GM19023 (cell line): ENCODE results near the gene TWF2.
"Not testable (repeated sequence)": the region's sequence is repeated elsewhere in the genome, so short reads cannot be mapped to it uniquely, and the experiment has no call there.

Source experiments
- ATAC-seq: cut with Tn5 transposase; IDR thresholded peaks from one replicate; pipeline ENCODE4 v1.9.1; 2021; ENCODE audit warnings: mild to moderate bottlenecking, moderate library complexity; ENCODE audit not compliant: unreplicated experiment

The TWF2 gene

DNA sequence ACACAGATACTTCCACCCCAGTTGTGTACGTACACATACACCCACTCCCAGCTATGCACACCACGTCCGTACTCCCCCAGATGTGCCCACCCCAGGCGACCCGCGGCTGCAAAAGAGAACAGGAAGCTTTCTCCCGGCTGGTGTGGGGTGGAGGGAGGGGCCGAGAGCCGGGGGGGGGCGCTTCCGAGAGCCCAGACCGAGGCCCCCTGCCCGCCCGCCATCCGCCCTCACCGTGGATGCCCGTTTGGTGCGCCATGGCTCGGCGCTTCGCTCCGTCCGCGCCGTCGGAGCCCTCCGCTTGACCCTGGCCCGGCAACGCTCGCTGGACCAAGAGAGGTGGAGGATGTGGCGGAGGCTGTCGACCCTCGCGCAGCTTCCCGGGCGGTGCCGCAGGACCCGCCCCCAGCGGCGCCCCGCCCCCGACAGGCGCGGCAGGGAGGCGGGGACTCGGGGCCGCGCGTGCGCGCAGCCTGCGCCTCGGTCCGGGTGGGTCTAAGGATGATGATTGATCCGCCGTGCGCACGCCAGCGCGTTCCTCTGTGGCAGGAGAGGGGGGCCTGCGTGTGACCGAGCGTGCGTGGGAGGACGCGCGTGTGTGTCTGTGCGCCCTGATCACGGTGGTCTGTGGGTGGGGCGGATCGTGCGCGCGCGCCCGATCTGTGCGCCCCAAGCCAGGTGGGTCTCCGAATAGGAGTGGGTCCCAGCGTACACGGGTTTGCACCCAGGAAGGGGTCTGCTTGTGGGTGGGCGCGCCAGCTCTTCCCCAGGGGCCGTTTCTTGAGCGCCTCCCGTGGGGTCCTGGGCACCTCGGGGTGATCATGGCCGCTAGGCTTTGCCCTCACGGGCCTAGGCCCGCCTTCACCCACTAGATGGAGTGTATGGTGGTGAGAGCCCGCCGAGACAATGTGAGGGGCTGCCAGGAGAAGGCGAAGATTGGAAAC, at the start of gene TWF2:
TSS of gene TWF2 (minus strand) at position 398 of the 941 bp plus-strand sequence. CDS start at position 256, 142 bp downstream.
- peak; percentile 81 for ATAC-seq

DNA sequence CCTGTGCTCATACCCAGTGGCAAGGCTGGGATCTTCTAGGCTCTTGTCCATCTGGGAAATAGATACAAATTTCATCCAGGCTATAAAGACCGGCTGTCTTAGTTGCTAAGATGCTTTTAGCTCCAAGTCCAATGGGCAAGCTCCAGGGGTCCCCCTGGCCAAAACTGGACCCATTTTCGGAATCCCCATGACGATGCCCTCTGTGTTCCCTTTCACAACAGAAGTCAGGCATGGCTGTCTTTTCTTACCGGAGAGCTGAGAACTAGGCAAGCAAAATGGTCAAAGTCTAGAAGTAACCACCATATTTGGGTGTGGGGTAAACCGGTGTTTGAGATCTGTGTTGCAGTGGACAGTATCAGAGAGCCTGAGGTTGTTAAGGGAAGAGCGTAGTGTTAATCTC, 49.7 kb upstream of the TWF2 start:
- ATAC-seq, result no peak

DNA sequence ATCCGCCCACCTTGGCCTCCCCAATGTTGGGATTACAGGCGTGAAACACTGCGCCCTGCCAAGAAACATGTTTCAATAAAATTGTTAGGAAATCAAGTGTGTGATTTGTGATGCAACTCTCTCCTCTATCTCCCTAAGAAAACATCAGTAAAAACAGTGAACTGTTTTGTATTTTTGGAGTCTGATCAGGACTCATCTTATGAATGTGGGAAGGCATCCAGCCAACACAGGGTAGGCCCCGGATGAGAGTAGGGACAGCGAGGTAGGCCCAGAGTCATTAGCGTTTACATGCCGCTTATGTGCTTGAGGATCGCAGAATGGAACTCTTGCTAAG, 47.8 kb upstream of the TWF2 start:
- ATAC-seq, result no peak

DNA sequence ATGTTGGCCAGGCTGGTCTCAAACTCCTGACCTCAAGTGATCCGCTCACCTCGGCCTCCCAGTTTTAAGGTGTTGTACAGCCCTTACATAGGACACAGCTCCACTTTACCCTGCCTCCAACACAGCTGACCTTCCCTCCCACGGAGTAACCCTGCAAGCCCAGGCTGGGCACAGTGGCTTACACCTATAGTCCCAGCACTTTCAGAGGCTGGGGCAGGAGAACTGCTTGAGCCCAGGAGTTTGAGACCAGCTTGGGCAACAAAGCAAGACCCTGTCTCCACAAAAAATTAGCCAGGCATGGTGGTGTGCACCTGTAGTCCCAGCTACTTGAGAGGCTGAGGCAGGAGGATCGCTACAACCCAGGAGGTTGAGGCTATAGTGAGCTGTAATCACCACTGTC, 45.1 kb upstream of the TWF2 start:
- not testable (repeated sequence) for ATAC-seq

DNA sequence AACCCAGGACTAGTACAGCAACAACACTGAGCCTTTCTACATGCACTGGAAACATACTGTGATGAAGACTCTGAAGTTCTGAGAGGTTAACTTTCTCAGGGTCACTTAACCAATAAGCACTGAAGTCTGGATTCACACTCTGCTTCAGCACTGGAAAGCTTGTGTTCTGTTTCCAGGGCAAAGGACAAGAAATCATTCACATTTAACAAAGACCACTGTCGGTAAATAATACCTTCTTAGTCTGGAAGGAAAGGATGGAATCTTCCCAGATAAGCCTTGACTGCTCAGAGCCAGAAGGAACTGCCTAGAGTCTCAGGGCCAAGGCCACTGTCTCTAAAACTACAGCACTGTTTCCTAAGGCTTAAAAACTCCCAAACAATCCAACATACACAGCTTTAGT, 44.3 kb upstream of the TWF2 start:
- no peak for ATAC-seq

DNA sequence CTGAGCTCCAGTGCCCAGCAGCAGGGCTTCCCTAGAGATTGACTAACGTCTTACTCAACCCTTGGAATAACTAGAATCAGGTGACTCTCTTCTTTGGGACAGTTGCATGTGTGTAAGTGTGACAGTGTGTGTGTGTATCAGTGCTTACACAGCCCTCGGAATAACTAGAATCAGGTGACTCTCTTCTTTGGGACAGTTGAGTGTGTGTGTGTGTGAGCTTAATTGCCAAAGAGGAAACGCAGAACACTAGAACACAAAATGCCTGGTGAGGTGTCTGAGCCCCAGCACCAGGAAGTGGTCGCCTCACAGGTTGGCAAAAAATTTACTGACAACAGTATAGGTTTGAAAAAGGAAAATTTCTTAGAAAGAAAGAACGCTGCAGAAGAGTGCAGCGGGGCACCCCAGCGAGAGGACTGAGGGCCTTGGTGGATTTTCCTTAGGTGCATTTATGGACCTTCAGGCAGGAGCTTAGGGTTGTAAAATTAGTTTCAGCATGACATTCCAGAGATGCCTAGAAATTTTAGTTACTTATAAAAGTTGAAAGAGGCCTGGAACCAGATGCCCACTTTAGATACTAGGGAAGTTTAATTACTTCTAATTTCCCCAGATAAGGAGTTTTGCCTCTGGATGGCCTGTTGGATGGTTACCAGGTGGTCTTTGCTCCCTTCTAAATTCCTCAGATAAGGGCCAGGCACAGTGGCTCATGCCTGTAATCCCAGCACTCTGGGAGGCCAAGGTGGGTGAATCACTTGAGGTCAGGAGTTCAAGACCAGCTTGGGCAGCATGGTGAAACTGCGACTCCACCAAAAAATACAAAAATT, 43.2 kb upstream of the TWF2 start:
- no peak for ATAC-seq

DNA sequence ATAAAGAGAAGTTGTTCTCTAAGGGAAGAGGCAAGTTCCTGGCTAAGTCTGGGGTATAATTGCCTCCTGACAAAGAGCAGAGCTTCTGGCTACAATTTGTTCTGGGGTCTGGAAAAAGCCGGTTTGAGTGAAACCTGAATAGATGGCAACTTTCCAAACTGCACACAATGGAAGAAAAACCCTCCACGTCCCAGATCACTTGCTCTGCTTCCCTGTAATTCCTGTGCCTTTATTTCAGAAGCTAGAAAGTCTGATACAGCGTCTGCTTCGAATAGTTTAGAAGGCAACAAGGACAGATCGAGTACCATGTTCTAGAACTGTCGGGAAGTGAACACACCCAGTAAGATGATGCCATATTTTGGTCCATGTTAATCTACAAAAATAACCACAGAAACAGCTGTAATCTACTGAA, 41.1 kb upstream of the TWF2 start:
- ATAC-seq, result no peak

DNA sequence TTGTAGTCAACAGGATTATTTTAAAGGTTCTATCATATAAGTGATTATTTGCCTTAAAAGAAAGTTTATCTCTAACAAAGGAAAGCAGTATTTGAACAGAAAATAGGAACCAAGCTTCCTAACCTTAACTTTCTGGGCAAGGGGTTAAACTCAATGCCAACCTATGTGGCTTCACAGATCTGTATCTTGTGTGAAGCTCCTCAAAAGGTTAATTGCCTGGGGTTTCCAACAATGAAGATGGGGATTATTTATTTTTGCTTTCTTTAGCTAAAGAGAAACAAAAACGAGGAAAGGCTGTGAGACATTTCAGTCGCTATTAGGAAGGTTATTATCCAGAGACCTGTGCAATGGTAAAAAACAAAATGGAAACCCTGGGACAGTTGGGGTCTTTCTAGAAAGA, 40.6 kb upstream of the TWF2 start:
- no peak for ATAC-seq

DNA sequence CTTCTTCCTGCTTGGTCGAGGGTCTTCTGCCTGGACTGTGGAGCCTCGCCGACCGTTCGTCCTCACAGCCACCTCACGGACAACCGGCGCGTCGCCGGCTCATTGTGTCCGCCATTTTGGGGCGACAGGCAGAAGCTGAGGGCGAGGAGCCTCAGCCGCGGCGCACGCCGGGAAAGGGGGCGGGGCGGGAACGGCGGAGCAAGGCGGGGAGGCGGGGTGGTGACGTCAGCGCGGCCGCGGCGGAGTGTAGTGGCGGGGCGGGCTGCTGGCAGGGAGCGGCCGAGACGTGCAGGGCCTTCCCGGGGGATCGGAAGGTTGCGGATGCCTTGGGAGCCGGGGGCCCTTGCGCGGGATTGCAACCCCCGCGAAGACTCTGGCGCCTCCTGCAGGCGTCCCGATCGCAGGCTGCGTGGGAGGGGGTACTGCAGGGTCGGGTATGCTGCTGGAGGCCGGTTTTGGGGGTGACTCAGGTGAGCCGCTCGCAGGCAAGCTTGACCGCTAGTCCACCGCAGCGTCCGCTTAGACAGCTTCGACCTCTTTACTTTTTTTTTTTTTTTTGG, 39.6 kb upstream of the TWF2 start, which contains the start of gene WDR82:
TSS of gene WDR82 (minus strand) at position 140 of the 560 bp plus-strand sequence. CDS start 288 bp downstream, outside the sequence.
- peak; percentile 88 for ATAC-seq

DNA sequence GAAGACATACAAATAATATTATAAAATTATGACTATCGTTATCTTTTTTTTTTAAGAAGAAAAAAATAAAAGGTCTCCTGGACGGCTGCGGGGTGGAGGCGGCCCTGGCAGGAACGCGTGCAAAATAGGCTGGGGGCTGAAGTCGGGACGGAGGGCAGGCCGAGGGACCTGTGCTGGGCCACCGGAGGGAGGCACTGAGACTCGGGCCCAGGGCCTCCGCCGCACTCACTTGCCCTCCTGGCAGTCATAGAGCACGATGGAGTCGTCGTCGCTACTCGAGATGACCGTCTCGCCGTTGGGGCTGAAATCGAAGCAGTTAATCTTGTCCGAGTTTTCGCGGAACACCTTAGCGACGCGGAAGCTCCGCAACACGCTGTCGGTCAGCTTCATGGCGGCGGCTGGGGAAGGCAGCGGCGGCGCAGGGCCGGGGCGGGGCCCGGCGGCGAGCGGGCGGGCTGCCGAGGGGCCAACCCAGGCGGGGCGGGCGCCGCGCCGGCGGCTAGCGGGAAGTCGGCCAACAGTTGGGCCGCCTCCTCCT, 39.1 kb upstream of the TWF2 start:
- peak; percentile 72 for ATAC-seq

DNA sequence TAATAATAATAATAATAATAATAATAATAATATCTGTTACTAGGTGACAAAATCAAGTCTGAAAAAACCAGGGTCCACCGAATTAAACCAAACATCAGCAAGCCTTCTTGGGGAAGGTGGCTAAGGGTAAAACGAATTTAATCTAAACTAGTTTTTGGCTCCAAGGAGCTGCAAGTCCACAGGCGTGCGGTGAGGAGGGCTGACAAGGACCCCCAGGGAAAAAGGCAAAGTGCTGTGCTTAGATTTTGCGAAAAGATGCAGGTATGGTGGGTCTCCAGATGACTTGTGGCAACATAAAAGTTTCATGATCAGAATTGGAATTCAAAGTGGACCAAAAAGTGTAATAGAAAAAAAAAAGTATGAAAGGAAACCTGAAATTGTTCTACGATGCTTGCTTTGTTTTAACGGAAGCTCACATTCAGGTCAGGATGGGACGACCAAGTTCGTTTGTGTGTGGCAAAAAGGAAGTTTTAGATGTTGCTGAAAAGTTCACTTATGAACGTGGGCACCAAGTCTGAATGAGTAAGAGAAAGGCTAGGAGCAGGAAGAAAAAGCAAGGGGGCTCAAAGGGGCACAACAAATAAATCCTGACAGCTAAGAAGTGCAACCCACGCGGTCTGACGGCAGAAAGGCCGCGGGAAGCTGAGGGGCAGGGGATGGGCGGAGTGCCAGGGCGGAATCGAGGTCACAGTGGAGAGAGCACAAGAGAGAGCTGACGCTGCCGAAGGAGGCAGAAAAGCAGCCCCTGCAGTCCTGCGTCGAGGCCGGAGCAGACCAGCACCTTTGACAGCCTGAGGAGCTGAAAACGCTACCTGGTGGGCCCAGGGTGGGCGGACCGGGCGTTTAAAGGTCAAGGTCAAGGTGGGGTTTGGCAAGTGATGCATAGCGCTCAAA, 38.4 kb upstream of the TWF2 start:
- ATAC-seq, result no peak

DNA sequence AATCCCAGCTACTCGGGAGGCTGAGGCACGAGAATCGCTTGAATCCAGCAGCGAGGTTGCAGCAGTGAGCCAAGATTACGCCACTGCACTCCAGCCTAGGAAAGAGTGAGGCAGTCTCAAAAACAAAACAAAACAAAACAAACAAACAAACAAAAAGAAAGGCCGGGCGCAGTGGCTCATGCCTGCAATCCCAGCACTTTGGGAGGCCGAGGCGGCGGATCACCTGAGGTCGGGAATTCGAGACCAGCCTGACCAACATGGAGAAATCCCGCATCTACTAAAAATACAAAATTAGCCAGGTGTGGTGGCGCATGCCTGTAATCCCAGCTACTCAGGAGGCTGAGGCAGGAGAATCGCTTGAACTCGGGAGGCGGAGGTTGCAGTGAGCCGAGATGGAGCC, 35.8 kb upstream of the TWF2 start:
- not testable (repeated sequence) for ATAC-seq

DNA sequence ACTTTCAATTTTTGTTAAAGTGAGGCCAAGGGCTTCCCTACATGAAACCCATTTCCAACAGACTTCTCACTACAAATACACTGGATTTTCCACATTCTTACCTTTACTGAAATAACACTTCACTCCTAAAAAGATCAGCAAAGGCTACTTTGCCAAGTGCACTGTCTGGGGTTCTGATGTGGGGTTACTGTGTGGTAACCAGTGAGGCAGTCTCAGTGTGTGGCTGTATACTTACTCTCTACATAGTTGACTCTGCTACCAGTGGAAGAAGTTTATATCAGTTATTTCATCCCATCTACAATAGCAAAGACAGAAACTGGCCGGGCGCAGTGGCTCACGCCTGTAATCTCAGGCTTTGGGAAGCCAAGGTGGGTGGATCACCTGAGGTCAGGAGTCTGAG, 33.9 kb upstream of the TWF2 start:
- ATAC-seq, result no peak

DNA sequence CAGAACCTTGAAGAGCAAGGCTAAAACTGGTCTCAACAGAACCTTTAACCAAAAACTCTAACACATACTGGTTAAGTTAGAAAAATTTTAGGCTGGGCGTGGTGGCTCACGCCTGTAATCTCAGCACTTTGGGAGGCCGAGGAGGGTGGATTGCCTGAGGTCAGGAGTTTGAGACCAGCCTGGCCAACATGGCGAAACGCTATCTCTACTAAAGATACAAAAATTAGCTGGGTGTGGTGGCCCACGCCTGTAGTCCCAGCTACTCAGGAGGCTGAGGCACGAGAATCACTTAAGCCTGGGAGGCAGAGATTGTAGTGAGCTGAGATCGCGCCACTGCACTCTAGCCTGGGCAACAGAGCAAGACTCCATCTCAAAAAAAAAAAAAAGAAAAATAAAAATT, 33.2 kb upstream of the TWF2 start:
- not testable (repeated sequence) for ATAC-seq

DNA sequence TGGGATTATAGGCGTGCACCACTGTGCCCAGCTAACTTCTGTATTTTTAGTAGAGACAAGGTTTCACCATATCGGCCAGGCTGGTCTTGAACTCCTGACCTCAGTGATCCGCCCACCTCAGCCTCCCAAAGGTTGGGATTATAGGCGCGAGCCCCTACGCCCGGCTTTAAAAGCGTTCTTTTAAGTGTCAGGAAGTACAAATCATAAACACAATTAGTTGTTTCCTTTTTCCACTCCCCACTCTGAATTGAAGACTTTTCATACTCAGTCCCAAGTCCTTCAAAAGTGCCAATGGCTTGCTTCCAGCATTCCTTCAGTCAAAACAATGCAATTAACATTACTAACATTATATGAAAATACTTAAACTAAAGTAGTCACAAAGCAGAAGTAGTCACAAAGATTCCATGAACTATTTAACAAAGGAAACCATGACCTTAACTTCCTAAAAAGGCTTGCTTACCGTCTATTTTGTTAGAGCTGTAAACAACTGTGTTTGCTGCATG, 31.3 kb upstream of the TWF2 start:
- no peak for ATAC-seq

DNA sequence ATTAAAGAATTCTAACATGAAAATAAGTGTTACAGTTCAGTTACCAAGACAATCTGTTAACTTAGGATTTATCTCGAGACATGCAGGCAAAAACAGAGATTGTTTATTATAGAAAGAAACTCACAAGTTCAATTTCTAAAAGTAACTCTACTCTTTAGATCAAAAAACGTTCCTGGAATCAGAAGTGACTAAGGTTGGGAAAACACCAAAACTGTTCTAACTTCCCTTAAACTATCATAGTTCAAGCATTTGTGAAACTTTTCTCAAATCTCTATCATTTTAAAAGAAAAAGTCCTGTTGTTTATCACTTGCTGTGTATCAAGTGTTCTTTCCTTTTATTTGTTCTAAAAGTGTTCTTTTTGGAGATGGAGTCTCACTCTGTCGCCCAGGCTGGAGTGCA, 30.8 kb upstream of the TWF2 start:
- no peak for ATAC-seq

DNA sequence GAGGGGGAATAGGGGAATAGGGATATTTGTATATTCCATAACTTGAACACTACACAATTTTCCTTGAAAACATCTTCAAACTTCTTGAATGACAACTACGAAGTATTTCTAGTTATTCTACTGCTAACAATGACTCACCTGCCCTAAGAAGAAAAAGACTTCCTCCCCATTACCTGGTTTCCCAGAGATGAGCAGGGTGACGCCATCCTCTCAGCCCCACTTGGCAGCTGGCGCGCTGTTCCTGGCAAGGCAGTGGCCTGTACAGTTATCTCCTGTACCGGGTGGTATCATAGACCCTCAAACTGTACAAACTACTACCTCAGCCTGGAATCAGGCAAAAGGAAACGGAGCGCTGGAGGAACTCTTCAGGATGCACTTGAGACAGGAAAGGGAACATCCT, 29.1 kb upstream of the TWF2 start:
- no peak for ATAC-seq

DNA sequence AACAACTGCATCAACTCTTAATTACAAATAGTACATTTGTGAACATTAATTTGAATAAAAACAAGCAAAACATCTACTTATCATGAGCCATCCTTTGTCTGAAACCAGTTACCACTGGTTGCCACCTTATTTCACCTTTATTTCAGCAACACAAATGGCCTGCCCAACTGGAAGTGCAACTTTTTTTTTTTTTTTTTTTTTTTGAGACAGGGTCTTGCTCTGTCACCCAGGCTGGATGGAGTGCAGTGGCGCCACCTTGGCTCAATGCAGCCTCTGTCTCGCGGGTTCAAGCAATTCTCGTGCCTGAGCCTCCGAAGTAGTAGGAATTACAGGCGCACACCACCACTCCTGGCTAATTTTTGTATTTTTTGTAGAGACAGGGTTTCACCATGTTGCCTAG, 26.4 kb upstream of the TWF2 start:
- ATAC-seq, result no peak

DNA sequence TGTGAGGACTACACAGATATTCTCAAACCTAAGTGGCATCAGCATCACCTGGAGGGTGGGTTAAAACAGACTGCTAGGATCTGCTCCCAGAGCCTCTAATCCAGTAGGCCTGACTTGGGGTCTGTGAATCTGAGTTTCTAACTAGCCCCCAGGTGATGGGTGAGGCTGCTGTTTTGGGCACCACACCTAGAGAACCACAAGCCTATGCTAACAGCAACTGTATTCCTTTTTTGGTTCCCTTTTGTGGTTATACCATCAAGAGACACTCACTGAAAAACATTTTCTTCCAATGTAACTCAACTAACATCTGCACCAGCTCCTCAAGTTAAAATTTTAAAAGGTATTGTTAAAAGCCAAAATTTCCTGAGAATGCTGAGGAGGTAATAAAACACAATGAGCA, 23.5 kb upstream of the TWF2 start:
- no peak for ATAC-seq

DNA sequence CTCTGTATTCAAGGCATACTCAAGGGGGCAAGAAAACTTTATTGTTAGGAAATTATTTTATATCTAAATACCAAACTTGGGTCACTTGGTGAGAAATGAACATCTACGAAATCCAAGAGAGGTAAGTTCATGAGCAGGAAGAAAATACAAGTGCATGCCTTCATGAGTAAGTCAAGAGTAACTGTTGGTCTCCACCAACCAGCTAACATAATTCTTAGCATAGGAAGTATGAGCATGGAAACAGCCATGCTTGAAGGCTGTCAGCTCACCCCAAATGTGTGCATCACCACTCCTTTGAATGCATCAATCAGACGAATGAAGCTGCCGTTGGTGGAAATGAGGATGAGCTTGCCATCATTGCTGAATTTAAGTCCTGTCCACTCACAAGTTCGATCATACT, 20.5 kb upstream of the TWF2 start:
- ATAC-seq, result no peak
